A549 (cell line): Measurements from ENCODE around the gene CPT1B. TPM values are rescaled to one million over a fixed set of nuclear protein-coding genes. Genes with fewer than 3 reads are reported as not detected.

Source experiments
- ATAC-seq, 2 experiments: fragments of 200-7000 bp in 1 of 2; fragments of >200 bp in 1 of 2; cut with Nextera tagmentation in 1 of 2; cut with Tn5 transposase in 1 of 2; 3 replicates each; pipeline versions ENCODE4 v1.8.0 to v1.9.1; 2018 to 2020; ENCODE audit warnings: mild to moderate bottlenecking in 1 of 2, moderate library complexity in 1 of 2
- CTCF ChIA-PET: fragments of 300-600 bp; sonication (Branson Sonifier 250); formaldehyde crosslinking; extraction: SDS; loops from one replicate; lab custom pipeline; 2021; ENCODE audit warnings: antibody characterized with exemption, inconsistent platforms; lab: Yijun Ruan, JAX
- POLR2A ChIA-PET: fragments of 350-600 bp; formaldehyde crosslinking; extraction: SDS; loops from one replicate; lab custom pipeline; 2021; ENCODE audit warnings: antibody characterized with exemption, inconsistent platforms; lab: Yijun Ruan, JAX
- DNase-seq, 2 experiments: peaks; one replicate each; pipeline versions ENCODE4 v3.0.0 to v3.0.0-alpha.2; 2011 to 2016; ENCODE audit warnings: low read depth in 1 of 2, low spot score in 1 of 2
- FAIRE-seq: peaks from 2 replicates; lab custom pipeline; 2011; peaks lifted over from hg19 to GRCh38; lab: Jason Lieb, UNC
- H3K27ac ChIP-seq, 2 experiments: fragments of >200 bp; sonication (Bioruptor Twin); formaldehyde crosslinking; 3 replicates each; pipeline ENCODE4 v1.5.1; 2016 to 2017
- H3K4me1 ChIP-seq: fragments of >200 bp; sonication (Bioruptor Twin); formaldehyde crosslinking; 3 replicates; pipeline ENCODE4 v1.6.1; 2016
- H3K4me2 ChIP-seq: fragments of >200 bp; sonication (Bioruptor Twin); formaldehyde crosslinking; 3 replicates; pipeline ENCODE4 v1.6.1; 2016
- H3K4me3 ChIP-seq: fragments of >200 bp; sonication (Bioruptor Twin); formaldehyde crosslinking; 3 replicates; pipeline ENCODE4 v1.5.1; 2016
- H3K9me3 ChIP-seq: fragments of >200 bp; sonication (Bioruptor Twin); formaldehyde crosslinking; 3 replicates; pipeline ENCODE4 v1.6.1; 2016
- BCL3 ChIP-seq: fragments of >200 bp; sonication (Bioruptor Twin); formaldehyde crosslinking; IDR thresholded peaks from 3 replicates; pipeline ENCODE4 v1.6.1; 2016
- CHD2 ChIP-seq: fragments of 150-350 bp; IDR thresholded peaks from 2 replicates; pipeline ENCODE4 v1.6.1; 2014; ENCODE audit warnings: low read length; ENCODE audit not compliant: partially characterized antibody
- CHD4 ChIP-seq: fragments of 200-600 bp; sonication (generic); IDR thresholded peaks from 2 replicates; pipeline ENCODE4 v1.6.1; 2016; ENCODE audit warnings: antibody characterized with exemption, mild to moderate bottlenecking, borderline replicate concordance
- CTCF ChIP-seq: fragments of >200 bp; sonication (Bioruptor Twin); formaldehyde crosslinking; IDR thresholded peaks from 3 replicates; pipeline ENCODE4 v1.5.1; 2016
- EHF ChIP-seq: fragments of 250-450 bp; sonication (Bioruptor Pico); IDR thresholded peaks from 2 replicates; pipeline ENCODE4 v1.5.0; 2020; ENCODE audit warnings: mild to moderate bottlenecking
- ESRRA ChIP-seq: fragments of 150-350 bp; IDR thresholded peaks from 2 replicates; pipeline ENCODE4 v1.6.1; 2014; ENCODE audit warnings: mild to moderate bottlenecking, low read length, borderline replicate concordance
- FOSL2 ChIP-seq, 2 experiments: fragments of 450-650 bp in 1 of 2; fragments of >200 bp in 1 of 2; sonication (Bioruptor Twin) in 1 of 2; formaldehyde crosslinking; IDR thresholded peaks; 2 replicates each; pipeline versions ENCODE4 v1.5.0 to v1.6.1; 2016 to 2020; ENCODE audit warnings: mild to moderate bottlenecking in 1 of 2, moderate library complexity in 1 of 2
- HDAC2 ChIP-seq: fragments of 200-600 bp; sonication (generic); IDR thresholded peaks from 2 replicates; pipeline ENCODE4 v1.6.1; 2016
- HMGXB4 ChIP-seq: fragments of 250-450 bp; sonication (Bioruptor Pico); IDR thresholded peaks from 2 replicates; pipeline ENCODE4 v1.5.0; 2021; ENCODE audit warnings: mild to moderate bottlenecking, moderate library complexity, borderline replicate concordance
- JUN ChIP-seq, 2 experiments: fragments of >200 bp; sonication (Bioruptor Twin); formaldehyde crosslinking; IDR thresholded peaks; 2 replicates in 1 of 2; 3 replicates in 1 of 2; pipeline ENCODE4 v1.6.1; 2016 to 2017
- JUNB ChIP-seq: fragments of >200 bp; sonication (Bioruptor Twin); formaldehyde crosslinking; IDR thresholded peaks from 2 replicates; pipeline ENCODE4 v1.6.1; 2016
- MYC ChIP-seq: IDR thresholded peaks from 2 replicates; pipeline ENCODE4 v1.6.1; 2012; ENCODE audit warnings: mild to moderate bottlenecking, inconsistent platforms, low read length, improper control_type of control experiment, borderline replicate concordance
- NR3C1 ChIP-seq: fragments of >200 bp; sonication (Bioruptor Twin); formaldehyde crosslinking; IDR thresholded peaks from 3 replicates; pipeline ENCODE4 v1.6.1; 2017
- PHF8 ChIP-seq: fragments of 200-600 bp; sonication (generic); IDR thresholded peaks from 2 replicates; pipeline ENCODE4 v1.6.1; 2016; ENCODE audit warnings: low read depth, mild to moderate bottlenecking, antibody characterized with exemption, moderate library complexity, borderline replicate concordance
- RAD21 ChIP-seq, 2 experiments: fragments of >200 bp in 1 of 2; sonication (Bioruptor Twin) in 1 of 2; formaldehyde crosslinking in 1 of 2; IDR thresholded peaks in 1 of 2; conservative IDR thresholded peaks in 1 of 2; 2 replicates in 1 of 2; 3 replicates in 1 of 2; pipeline ENCODE4 v1.6.1; 2012 to 2018; ENCODE audit warnings: inconsistent platforms in 1 of 2
- RCOR1 ChIP-seq: fragments of 150-350 bp; IDR thresholded peaks from 2 replicates; pipeline ENCODE4 v1.6.1; 2014; ENCODE audit warnings: antibody characterized with exemption, low read length, low read depth
- RFX5 ChIP-seq: fragments of 450-650 bp; IDR thresholded peaks from 2 replicates; pipeline ENCODE4 v1.7.1; 2014; ENCODE audit warnings: antibody characterized with exemption, mild to moderate bottlenecking, moderate library complexity
- ZC3H11A ChIP-seq: fragments of 450-650 bp; IDR thresholded peaks from 2 replicates; pipeline ENCODE4 v1.6.1; 2014; ENCODE audit warnings: antibody characterized with exemption, mild to moderate bottlenecking
- ZNF302 ChIP-seq: fragments of 250-450 bp; sonication (Bioruptor Pico); IDR thresholded peaks from 2 replicates; pipeline ENCODE4 v1.9.0; 2021; ENCODE audit warnings: inconsistent platforms, mild to moderate bottlenecking, moderate library complexity
- ZSCAN20 ChIP-seq: fragments of 250-450 bp; sonication (Bioruptor Pico); IDR thresholded peaks from 2 replicates; pipeline ENCODE4 v1.8.0; 2022; ENCODE audit warnings: mild to moderate bottlenecking, moderate library complexity
- WGBS: methylation state at CpG from one replicate; pipeline ENCODE4 v1.1.6; 2017; ENCODE audit errors: missing lambda C conversion rate; 5-methylcytosine and 5-hydroxymethylcytosine counted together
- polyA plus RNA-seq, 4 experiments: library from polyadenylated mRNA; depleted of rRNA in 3 of 4; stranded (reverse); fragments of >200 nt; fragmentation: RNase III in 1 of 4; extraction: RNeasy Plus Mini Kit Qiagen cat#74134 plus additional on column Dnase treatment in 1 of 4; gene quantifications; 2 replicates in 3 of 4; 3 replicates in 1 of 4; pipeline ENCODE4 v1.2.3, GENCODE V29; 2011 to 2017

Gene CPT1B
- polyA plus RNA-seq, 2 of the 4 experiments (the other 2 are of a cell fraction), result 12.1 to 26.5 TPM

- no peak overlapping the region for H3K27ac ChIP-seq
- FAIRE-seq (no peak), ATAC-seq (no peak), DNase-seq (no peak)
- H3K9me3 ChIP-seq, result no peaks in the 10 kb centered on the region
- H3K4me3 ChIP-seq, result no peak overlapping the region
- CTCF ChIA-PET, result interaction anchor here (1.0 to 1.7 kb wide), 4 partner anchors 10 to 32 kb away, joined by 3 to 6 read pairs (median 4); partner anchors contain the start of gene KLHDC7B
- 59% methylated on average over 3 of the region's 3 CpGs for WGBS
- POLR2A ChIA-PET, result no interaction called here
- H3K4me1 ChIP-seq, result no peaks in the 10 kb centered on the region
- no peak overlapping the region for H3K4me2 ChIP-seq
- no peak for TF ChIP-seq BCL3
- TF ChIP-seq CHD4, result no peak
- TF ChIP-seq CHD2, result no peak
- no peak for TF ChIP-seq PHF8
Observed at GRCh38 chr22:50560034-50560433, 18.2 kb downstream of the CPT1B start.

- ChIA-PET CTCF (interaction anchor here (0.7 to 2.0 kb wide), 6 partner anchors 11 to 37 kb away, joined by 3 to 5 read pairs (median 4); partner anchors contain the start of genes KLHDC7B and SCO2), POLR2A (no interaction called here)
- Histone ChIP-seq H3K9me3 (no peaks in the 10 kb centered on the region), H3K4me2 (no peak overlapping the region), H3K4me3 (no peak overlapping the region), H3K27ac (no peak overlapping the region), H3K4me1 (no peaks in the 10 kb centered on the region)
- FAIRE-seq (no peak), ATAC-seq (no peak), DNase-seq (no peak)
- no peak for TF ChIP-seq ZC3H11A
- WGBS, result 86% methylated on average over 5 of the region's 5 CpGs
Observed at GRCh38 chr22:50556703-50557102, 21.5 kb downstream of the CPT1B start.

- no peak for DNase-seq
- H3K4me2 ChIP-seq, result no peak overlapping the region
- TF ChIP-seq RCOR1 (no peak), JUN (IDR thresholded peaks at IDR 0.05) (no peak), ESRRA (no peak), FOSL2 (IDR thresholded peaks at IDR 0.05) (no peak), FOSL2 (CRISPR knock-in tag; IDR thresholded peaks at IDR 0.05) (no peak), CTCF (no peak), CHD2 (no peak), RAD21 (conservative IDR thresholded peaks at IDR 0.05 in 1 of 2, IDR thresholded peaks at IDR 0.05 in 1 of 2) (no peak), HMGXB4 (no peak), HDAC2 (no peak), MYC (no peak), CHD4 (no peak), ZNF302 (no peak), JUNB (no peak), ZSCAN20 (CRISPR knock-in tag) (no peak), RFX5 (no peak), EHF (CRISPR knock-in tag) (no peak), NR3C1 (no peak)
- TF ChIP-seq, all 56 proteins: peak for 0
- Histone ChIP-seq H3K27ac (no peak overlapping the region), H3K9me3 (no peaks in the 10 kb centered on the region), H3K4me3 (no peak overlapping the region), H3K4me1 (no peaks in the 10 kb centered on the region)
- FAIRE-seq (no peak), ATAC-seq (no peak)
- POLR2A ChIA-PET, result no interaction called here
- WGBS, result 66% methylated on average over 8 of the region's 8 CpGs
- CTCF ChIA-PET, result interaction anchor here (1.0 kb wide), 1 partner anchor 9 kb away, joined by 3 read pairs; the partner anchor contains the start of gene SYCE3
Observed at GRCh38 chr22:50553310-50553709, 24.9 kb downstream of the CPT1B start.
